Stimulated activated CD8-positive, alpha-beta memory T cell treated with anti-CD3 and anti-CD28 coated beads, Interleukin-7, amount 100 ng/mL, for 24 hours (primary cell): Measurements from ENCODE around the gene SH2D7.
"Not testable (repeated sequence)": the region's sequence is repeated elsewhere in the genome, so short reads cannot be mapped to it uniquely, and the experiment has no call there.

Experiments
- DNase-seq: peaks from one replicate; pipeline ENCODE4 v3.0.0-alpha.2; 2020; ENCODE audit warnings: low read depth

SH2D7 gene

DNA sequence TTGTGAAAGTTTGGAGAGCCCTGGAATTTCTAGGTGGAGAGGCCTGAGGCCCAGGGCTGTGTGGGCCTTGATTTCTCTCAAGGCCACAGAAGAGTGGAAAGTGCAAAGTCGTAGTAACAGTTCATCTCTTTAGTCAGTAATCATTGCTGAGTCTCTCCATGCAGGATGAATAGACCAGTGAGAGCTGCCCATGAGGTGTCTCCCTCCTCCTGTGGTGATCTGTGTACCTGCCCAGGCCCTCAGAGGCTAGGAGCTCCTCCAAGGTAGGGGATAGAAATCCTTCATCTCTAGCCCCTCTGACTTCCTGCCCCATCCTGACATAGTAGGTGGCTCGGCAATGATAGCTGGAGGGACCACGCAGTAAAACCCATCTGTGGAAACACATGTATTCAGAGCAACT, 50.0 kb downstream of the SH2D7 start:
- DNase-seq, result no peak

DNA sequence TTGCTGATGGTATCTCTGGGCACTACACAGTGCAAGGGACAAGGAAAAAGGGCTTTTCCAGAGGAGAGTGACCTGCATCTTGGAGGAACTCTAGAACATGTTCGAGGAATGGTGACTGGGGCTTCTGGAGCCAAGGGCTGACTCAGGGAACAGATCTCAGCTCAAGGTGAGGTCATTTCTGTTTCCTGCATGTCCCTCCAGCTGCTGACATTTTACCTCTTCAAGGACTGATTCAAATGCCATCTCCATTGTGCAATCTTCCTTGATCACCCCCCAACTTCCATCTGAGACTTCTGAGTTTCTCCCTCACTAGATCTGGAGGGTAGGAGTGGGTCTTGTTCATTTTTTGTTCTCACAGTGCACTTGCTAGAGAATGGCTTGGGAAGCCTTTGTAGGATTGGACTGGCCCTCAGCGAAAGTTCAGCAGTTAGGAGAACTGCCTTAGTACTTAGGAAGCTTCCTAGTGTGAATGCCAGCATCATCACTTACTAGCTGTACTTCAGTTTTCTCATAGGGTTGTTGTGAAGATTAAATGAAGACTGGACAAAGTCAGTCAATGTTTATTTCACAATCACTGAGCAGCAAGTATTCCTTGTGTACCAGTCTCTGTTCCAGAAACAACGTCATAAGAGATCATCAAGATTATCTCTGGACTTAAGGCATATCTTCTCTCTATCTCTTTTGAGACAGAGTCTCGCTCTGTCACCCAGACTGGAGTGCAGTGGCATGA, 54.2 kb downstream of the SH2D7 start:
- no peak for DNase-seq

DNA sequence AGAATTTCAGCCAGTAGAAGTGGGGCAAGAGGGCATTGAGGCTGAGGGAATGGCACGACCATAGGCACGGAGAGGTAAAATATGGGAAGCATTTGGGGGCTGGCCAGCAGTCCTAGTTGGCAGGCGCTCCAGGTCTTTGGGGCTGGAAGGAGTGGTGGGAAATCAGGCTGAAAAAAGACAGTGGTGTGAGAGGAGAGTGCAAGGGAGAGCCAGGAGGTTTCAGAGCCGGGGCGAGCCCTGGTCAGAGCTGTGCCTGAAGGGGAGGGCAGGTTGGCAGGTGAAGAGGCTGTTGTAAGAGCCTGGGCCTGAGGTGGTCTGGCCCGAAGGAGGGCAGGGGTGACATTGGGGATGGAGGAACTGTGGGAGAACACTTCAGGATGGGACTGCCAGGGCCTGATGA, 55.2 kb downstream of the SH2D7 start:
- no peak for DNase-seq

DNA sequence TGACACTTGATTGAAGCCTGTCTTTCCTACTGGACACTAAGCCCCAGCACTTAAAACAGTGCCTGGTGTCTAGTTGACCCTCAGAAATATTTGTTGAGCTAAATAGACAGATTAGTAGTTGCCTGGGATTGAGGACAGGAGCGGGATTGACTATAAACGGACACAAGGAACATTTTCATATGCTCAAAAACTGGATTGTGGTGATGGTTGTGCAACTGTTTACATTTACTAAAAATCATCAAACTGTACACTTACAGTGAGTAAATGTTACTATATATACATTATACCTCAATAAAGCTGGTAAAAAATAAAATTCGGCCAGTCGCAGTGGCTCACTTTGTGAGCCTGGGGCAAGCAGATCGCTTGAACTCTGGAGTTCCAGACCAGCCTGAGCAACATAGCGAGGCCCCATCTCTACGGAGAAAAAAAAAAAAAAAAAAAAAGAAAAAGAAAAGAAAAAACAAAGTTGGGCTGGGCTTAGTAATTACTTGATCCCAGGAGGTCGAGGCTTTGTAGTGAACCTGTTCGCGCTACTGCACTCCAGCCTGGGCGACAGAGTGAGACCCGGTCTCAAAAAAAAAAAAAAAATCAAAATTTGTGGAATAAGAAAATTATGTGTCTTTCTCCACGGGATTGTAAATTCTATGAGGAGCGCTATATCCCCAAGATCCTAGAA, 56.2 kb downstream of the SH2D7 start:
- DNase-seq, result no peak

DNA sequence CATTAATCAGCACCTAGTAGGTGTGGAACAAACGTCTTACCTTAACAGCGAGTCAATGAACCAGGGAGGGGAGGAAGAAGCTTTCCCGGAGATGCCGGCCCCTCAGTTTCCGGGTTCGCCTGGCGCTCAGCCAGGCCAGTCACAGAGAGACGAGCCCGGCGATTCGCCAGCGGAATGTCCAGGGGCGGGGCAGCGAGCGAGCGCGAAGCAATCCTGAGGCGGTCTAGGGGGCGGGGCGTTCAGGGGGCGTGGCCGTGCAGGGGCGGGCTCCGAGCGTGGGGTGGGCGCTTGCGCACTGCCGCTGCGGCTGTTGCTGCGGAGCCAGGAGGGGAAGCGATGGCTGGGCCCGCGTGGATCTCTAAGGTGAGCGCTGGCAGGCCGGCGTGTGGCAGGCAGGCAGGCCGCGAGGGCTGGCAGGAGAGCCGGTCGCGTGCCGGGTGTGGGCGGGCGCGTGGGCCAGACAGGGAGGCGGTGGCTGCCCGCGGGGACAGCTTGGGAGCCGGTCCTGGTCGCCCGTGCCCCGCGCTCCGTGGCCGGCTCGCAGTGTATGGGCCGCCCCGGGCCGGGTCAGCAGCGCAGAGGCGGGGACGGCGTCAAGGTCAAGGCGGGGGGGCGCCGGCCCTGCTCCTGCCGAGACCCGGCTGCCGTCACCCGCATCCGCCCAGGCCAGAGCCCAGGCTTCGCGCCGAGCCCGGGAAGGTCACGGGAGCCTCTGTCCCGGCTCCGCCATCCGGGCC, 56.9 kb downstream of the SH2D7 start, which contains the start of gene IDH3A:
IDH3A (plus strand) TSS at position 295 of the 737 bp plus-strand sequence; CDS start at position 337, 42 bp downstream.
- peak; percentile 99 for DNase-seq

DNA sequence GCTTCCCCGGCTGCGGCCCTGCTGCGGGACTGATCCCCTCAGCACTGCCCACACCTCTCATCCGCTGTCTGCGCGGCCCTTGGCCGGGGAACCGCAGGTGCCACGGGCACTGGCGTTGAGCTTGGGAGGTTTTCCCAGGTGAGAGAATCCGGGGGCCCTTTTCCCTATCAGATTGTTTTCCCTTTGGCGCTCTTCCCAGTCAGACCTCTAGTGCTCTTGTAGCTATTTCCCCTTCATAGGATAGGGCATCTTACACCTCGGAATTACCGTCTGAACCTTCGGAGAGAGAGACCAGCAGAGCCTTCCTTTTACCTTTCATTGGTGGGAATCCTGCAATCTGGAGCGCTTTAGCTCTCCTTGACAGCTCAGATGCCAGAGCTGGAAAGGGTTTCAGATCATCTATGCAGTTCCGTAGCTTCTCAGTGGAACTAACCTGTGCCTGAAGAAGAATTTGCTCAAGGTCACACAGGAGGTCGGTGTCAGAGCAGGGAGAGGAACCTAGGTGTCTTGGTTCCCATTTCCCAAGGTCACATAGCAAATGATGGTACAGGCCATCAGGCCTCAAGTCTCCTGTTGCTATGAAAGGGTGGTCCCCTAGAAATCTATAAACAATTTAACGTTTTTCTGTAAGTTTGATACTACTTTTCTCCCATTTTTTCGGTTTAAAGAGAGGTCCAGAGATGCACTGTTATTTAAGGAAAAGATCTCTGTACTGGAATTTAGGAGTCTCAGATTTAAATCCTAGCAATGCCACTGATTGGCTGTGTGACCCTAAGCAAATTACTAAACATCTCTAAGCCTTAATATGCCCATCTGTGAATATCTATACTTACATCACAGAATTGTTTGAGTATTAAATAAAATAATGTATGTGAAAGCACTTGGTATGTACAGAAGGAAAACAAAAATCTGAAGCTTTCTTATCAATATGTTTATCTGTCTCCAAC, 57.7 kb downstream of the SH2D7 start:
- DNase-seq, result no peak

DNA sequence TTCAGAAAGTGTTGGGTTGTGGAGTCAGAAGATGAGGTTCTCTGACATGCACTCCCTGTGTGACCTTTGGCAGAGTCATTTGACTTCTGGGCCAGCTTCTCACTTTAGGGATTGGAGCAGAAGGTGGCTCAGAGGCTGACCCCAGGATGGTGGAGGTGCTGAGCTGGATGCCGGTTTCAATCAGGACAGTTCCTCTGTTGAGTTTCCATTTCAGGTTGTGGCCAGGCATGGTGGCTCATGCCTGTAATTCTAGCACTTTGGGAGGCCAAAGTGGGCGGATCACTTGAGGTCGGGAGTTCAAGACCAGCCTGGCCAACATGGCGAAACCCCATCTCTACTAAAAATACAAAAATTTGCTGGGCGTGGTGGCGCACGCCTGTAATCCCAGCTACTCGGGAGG, 58.7 kb downstream of the SH2D7 start:
- not testable (repeated sequence) for DNase-seq
